ENCODE results near the gene AMOTL2. TPM values are rescaled to one million over a fixed set of nuclear protein-coding genes. Genes with fewer than 3 reads are reported as not detected.

AMOTL2 gene
- total RNA-seq, 1 donor from 2014 or later, result 46.5 TPM

- DNase-seq (ENCODE audit: low spot score), result no peak
- H3K9me3 Mint-ChIP-seq (ENCODE audit: unreplicated experiment), result no peaks in the 10 kb centered on the region
- no peak for TF ChIP-seq CTCF (IDR thresholded peaks at IDR 0.05; ENCODE audit: unreplicated experiment)
- H3K27ac Mint-ChIP-seq (ENCODE audit: unreplicated experiment), result no peak overlapping the region
- H3K36me3 Mint-ChIP-seq (ENCODE audit: low read depth, unreplicated experiment), result no peaks in the 10 kb centered on the region
- H3K4me1 Mint-ChIP-seq (ENCODE audit: unreplicated experiment), result peaks cover 49% of the 10 kb centered on the region
- peaks cover 8% of the 10 kb centered on the region for H3K27me3 Mint-ChIP-seq (ENCODE audit: unreplicated experiment)
- H3K4me3 Mint-ChIP-seq (ENCODE audit: unreplicated experiment), result no peak overlapping the region
These were observed 43.1 kb downstream of the AMOTL2 start for GRCh38 chr3:134330883-134331810.

DNA sequence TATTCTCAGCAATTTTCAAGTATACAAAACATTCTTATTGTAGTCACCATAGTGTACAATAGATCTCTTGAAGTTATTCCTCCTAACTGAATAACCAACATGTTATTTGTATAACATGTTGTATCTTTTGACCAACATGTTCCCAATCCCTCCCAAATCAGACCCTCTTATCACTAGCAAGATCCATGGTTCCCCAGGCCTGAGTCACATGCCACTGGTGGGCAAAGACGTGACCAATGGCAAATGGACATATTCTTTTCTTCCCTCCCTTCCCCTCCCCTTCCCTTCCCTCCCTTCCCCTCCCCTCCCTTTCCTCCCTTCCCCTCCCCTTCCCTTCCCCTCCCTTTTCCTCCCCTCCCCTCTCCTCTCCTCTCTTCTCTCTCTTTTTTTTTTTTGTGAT lies 45.4 kb downstream of the AMOTL2 start:
- Mint-ChIP-seq H3K36me3 (ENCODE audit: low read depth, unreplicated experiment) (no peaks in the 10 kb centered on the region), H3K4me1 (ENCODE audit: unreplicated experiment) (peaks cover 48% of the 10 kb centered on the region), H3K4me3 (ENCODE audit: unreplicated experiment) (no peak overlapping the region), H3K27ac (ENCODE audit: unreplicated experiment) (peak overlapping the region; percentile 53), H3K9me3 (ENCODE audit: unreplicated experiment) (no peaks in the 10 kb centered on the region), H3K27me3 (ENCODE audit: unreplicated experiment) (peaks cover 10% of the 10 kb centered on the region)
- DNase-seq (ENCODE audit: low spot score), result no peak
- no peak for TF ChIP-seq CTCF (IDR thresholded peaks at IDR 0.05; ENCODE audit: unreplicated experiment)

GRCh38 chr3:134328147-134328591 lies 46.1 kb downstream of the AMOTL2 start:
- Mint-ChIP-seq H3K4me3 (ENCODE audit: unreplicated experiment) (no peak overlapping the region), H3K9me3 (ENCODE audit: unreplicated experiment) (no peaks in the 10 kb centered on the region), H3K27me3 (ENCODE audit: unreplicated experiment) (peaks cover 10% of the 10 kb centered on the region), H3K4me1 (ENCODE audit: unreplicated experiment) (peaks cover 41% of the 10 kb centered on the region), H3K27ac (ENCODE audit: unreplicated experiment) (no peak overlapping the region), H3K36me3 (ENCODE audit: low read depth, unreplicated experiment) (no peaks in the 10 kb centered on the region)
- DNase-seq (ENCODE audit: low spot score), result no peak
- no peak for TF ChIP-seq CTCF (IDR thresholded peaks at IDR 0.05; ENCODE audit: unreplicated experiment)

- no peak for TF ChIP-seq CTCF (IDR thresholded peaks at IDR 0.05; ENCODE audit: unreplicated experiment)
- no peak overlapping the region for H3K27ac Mint-ChIP-seq (ENCODE audit: unreplicated experiment)
- no peaks in the 10 kb centered on the region for H3K9me3 Mint-ChIP-seq (ENCODE audit: unreplicated experiment)
- H3K27me3 Mint-ChIP-seq (ENCODE audit: unreplicated experiment), result peaks cover 12% of the 10 kb centered on the region
- H3K4me3 Mint-ChIP-seq (ENCODE audit: unreplicated experiment), result no peak overlapping the region
- no peaks in the 10 kb centered on the region for H3K36me3 Mint-ChIP-seq (ENCODE audit: low read depth, unreplicated experiment)
- DNase-seq (ENCODE audit: low spot score), result no peak
- peaks cover 39% of the 10 kb centered on the region for H3K4me1 Mint-ChIP-seq (ENCODE audit: unreplicated experiment)
These were observed 46.7 kb downstream of the AMOTL2 start for GRCh38 chr3:134327594-134327975.

Measured in endothelial cell (in vitro differentiated cells).